ENCODE measurements around the gene TIMP2.

TIMP2 gene

GRCh38 chr17:78831688-78832540 lies 93.3 kb downstream of the TIMP2 start:
- no peak for DNase-seq

- no peak for DNase-seq
Measured at GRCh38 chr17:78829477-78829876, 95.7 kb downstream of the TIMP2 start.

GRCh38 chr17:78828470-78829185 lies 96.6 kb downstream of the TIMP2 start:
- no peak for DNase-seq

DNA sequence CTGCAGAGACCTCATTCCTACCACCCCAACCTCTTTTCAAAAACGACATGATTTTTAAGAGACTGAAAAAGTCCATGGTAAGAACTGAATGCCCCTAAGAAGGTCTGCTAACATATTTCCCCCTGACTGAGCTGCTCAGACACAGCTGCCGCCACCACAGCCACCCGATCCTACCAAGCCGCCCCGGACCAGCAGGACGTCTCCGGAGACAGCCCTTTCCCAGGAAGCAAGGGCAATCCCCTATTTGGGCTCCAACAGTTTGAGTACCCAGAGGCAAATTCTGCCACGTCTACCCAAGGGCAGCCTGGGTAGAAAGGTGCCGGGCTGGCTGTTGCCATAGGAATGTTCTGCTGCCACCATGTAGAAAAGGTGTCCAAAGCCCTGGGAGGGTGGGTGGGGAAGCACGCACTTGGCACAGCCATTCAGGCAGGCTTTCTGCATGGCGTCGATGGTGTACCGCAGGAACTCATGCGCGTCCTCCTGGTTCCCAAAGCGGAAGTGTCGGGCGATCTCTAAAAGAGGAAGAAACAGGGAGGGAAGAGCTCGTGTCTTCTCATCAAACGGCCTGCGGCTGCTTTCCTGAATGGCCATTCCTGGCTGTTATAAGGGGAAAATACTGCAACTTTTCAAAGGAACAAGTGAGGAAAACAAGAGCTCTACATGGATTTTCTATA lies 98.2 kb downstream of the TIMP2 start:
- no peak for DNase-seq

GRCh38 chr17:78826421-78826820 lies 98.8 kb downstream of the TIMP2 start:
- no peak for DNase-seq

DNA sequence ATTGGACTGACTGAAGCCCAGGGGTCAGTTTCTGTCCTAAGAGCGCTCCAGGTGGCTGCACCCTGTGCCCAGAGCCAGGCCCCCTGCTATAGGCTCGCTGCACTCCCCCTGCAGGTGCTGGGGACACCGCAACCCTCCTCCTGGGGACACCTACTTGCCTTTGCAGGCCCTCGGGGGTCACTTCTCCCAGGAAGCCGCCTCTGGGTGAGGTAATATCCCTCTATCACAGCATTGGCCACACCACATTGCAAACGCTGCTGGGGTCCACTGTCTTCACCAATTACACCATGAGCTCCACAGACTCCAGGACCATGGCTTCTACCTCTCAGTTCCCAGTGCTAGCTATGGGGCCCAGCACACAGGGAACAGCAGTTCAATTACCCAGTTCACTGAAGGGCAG lies 99.5 kb downstream of the TIMP2 start:
- DNase-seq: no peak

DNA sequence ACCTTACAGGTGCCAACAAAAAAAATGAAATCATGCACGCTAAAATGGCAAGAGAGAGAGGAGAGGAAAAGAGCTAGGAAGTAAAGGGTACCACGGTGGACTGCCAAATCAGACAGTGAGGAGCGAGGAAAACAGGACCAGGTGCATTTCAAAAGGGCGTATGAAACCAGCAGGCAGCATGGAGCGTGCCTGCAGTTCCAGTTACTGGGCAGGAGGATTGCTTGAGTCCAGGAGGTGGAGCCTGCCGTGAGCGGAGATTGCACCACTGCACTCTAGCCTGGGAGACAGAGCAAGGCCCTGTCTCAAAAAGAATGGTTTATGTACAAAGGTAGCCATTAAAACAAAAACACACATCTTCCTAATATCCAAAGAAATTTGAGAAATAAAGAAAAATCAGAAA lies 100.9 kb downstream of the TIMP2 start:
- no peak for DNase-seq

GRCh38 chr17:78823282-78824046 lies 101.7 kb downstream of the TIMP2 start:
- DNase-seq: no peak

- no peak for DNase-seq
Measured at GRCh38 chr17:78822552-78822951, 102.6 kb downstream of the TIMP2 start.

- DNase-seq: no peak
Measured at GRCh38 chr17:78821961-78822360, 103.2 kb downstream of the TIMP2 start.

- no peak for DNase-seq
Measured at GRCh38 chr17:78820841-78821240, 104.3 kb downstream of the TIMP2 start.

- DNase-seq: no peak
Measured at GRCh38 chr17:78819806-78820792, 105.1 kb downstream of the TIMP2 start.

DNA sequence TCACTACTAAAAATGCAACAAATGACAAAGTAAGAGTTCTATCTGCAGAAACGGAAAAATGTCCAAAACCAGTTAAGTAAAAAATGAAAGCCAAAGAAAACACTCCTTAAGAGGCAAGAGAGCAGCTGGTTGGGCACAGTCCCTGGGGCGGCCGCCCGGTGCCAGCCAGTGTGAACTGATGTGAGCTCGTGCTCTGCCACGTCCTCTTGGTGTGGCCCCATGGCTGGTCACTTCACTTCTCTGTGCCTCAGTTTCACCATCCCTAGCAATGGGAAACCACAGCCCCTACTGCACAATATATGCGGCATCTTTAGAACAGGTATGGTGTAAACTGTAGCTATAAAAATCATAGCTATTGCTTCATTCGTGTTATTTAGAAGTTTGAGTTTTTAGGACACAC lies 105.8 kb downstream of the TIMP2 start:
- no peak for DNase-seq

- no peak for DNase-seq
Measured at GRCh38 chr17:78818932-78819331, 106.3 kb downstream of the TIMP2 start.

DNA sequence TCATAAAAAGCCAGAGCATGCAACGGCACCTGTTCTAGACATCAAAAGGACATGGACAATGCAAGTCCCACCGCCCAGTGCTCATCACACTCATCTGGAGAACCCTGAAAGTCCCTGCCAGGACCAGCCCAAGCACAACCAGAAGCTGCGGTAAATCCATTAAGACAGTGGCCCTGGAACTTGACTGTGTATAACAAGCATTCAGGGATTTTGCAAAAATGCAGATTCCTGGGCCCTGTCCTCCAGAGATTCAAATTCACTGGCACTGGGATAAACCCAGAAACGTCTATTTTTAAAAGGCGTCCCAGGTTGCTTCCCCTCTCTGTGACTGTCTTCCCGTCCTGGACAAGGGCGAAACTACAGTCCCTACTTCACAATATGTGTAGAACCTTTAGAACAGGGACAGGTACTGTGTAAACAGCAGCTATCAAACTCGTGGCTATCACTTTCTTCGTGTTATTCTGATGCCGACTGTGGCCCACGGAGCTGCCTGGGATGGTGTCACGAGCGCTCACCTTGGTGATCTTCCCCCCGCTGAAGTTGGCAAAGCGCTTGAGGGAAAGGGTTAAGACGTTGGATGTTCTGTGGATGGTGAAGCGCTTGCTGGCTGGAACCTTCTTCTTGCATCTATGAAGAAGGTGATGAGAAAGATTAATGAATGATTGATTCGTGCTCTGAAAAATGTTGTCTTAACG lies 106.9 kb downstream of the TIMP2 start:
- no peak for DNase-seq

- DNase-seq: no peak
Measured at GRCh38 chr17:78817123-78817522, 108.1 kb downstream of the TIMP2 start.

DNA sequence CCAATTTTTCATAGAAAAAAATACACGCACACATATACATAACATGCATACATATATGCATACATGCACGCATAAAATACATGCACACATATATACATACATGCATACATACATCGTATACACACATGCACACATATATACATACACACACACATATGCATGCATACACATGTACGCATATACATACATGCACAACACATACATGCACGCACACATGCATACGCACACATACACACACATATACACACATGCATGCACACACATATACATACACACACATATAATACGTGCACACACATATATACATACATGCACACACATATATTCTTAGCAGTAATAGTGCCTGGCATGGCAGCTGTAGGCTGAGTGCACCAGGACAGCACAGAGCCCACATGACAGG lies 109.5 kb downstream of the TIMP2 start:
- DNase-seq: no peak

DNA sequence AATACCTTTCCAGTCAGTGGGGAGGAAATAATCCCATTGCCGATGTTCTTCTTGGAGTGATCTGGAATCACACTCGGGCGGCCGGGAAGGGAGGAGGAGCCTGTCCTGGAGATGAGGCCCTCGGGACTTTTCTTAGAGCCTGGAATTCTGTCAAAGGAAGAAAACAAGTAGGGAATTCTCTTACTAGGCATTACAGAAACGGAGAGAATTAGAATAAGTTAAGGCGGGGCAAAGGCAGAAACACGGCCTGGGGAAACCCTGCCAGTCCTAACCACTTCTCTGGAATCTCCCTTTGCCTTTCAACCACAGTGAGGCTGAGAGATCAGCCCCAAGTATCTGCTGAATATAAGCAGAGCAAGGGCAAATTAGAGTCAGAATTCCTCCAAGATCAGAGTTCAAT lies 112.3 kb downstream of the TIMP2 start:
- DNase-seq: no peak

- no peak for DNase-seq
Measured at GRCh38 chr17:78808163-78808562, 117.0 kb downstream of the TIMP2 start.

DNA sequence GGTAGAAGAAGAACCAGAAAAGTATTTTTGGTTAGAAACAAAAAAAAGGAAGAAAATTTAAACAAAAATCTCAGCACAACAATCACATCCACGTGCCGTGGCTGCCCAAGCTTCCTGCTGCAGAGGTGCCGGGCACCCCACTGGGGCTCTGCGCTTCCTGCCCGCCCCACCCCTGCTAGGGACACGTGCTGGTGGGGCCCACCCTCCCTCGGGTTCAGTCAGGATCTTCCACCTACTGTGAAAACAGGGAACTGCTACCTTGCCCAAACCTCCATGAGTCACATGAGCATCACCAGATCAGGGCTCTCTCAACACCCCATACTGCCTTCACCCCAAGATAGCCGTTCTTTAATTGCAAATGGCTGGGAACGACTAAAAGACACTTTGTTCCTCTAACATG lies 118.7 kb downstream of the TIMP2 start:
- DNase-seq: no peak

GRCh38 chr17:78805301-78805700 lies 119.9 kb downstream of the TIMP2 start:
- DNase-seq: no peak

Measured in 8988T (cell line).